HG03558 (cell line): ENCODE data around the gene MFAP1.
"Not testable (repeated sequence)": the region's sequence is repeated elsewhere in the genome, so short reads cannot be mapped to it uniquely, and the experiment has no call there.

Experiments
- ATAC-seq: cut with Tn5 transposase; IDR thresholded peaks from one replicate; pipeline ENCODE4 v1.9.1; 2021; ENCODE audit warnings: moderate number of reproducible peaks; ENCODE audit not compliant: unreplicated experiment; ENCODE audit errors: extremely low read depth

The MFAP1 gene

GRCh38 chr15:43825305-43825704, 815 bp upstream of the MFAP1 start:
- ATAC-seq = not testable (repeated sequence)

DNA sequence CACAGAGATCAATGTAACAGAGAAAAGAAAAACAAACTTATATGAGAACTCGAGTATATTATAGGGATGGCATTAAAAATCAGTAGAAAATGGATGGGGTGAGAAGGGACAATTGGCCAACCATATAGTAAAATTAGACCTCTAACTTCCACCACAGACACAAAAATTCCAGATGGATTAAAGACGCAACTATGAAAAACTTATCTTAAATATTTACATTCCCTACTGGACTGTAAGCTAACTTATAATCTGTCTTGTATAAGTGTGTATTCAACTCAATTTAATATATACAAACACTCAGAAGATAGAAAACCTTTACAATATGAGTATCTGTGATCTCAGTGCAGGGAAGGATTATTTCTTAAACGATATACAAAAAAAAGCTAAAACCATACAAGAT, 3.0 kb downstream of the MFAP1 start:
- no peak for ATAC-seq

GRCh38 chr15:43815064-43815463, 9.4 kb downstream of the MFAP1 start:
- not testable (repeated sequence) for ATAC-seq

- ATAC-seq = no peak
Observed at GRCh38 chr15:43808960-43809678, 15.4 kb downstream of the MFAP1 start.

DNA sequence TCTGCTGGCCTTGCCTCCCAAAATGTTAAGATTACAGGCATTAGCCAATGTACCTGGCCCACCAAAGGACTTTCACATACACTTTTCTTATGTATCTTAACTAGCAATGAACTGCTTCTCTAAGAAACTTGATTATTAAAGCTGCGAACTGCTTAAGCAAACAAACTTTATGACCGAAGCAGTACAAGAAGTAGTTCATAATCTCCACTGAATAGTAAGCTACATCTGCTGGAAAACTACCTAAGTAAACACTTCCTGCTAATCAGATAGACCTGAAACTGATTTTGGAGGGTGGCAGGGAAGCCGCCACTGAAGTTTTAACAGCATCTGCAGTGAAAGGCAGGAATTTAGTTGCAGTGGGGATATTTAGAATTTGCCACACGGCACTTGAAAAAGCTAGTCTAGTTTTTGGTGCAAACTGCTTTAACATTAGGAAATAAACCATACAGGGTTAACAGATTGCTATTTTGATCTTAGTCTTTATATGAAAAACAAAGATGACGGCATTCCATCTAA, 16.0 kb downstream of the MFAP1 start:
- ATAC-seq = no peak

- not testable (repeated sequence) for ATAC-seq
Observed at GRCh38 chr15:43802676-43803075, 21.8 kb downstream of the MFAP1 start.

GRCh38 chr15:43800286-43801141, 24.0 kb downstream of the MFAP1 start, which contains the start of gene HYPK:
HYPK (plus strand) TSS chr15:43800599; CDS start chr15:43800623, 24 bp downstream.
- ATAC-seq = peak; percentile 53

DNA sequence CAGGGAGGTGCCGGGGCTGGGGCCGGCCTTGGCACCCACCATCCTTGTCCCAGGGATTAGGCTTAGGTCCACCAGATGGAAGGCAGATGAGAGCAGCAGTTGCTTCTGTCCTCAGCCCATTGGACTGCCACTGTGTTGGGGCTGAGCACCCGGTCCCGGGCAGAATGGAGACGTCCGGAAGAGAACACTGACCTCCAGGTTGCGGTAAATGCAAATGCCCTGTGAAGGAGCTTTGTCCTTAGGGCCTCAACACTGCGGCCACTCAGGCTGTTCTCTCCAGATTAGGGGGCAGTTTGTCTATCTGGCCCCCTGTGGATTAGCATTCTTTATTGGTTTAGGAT, 24.6 kb downstream of the MFAP1 start, which contains the start of gene SERINC4:
TSS of gene SERINC4 (minus strand) at position 276 of the 341 bp plus-strand sequence. CDS start at position 42, 234 bp downstream.
- ATAC-seq = no peak

GRCh38 chr15:43799209-43799944, 25.1 kb downstream of the MFAP1 start:
- ATAC-seq = no peak

DNA sequence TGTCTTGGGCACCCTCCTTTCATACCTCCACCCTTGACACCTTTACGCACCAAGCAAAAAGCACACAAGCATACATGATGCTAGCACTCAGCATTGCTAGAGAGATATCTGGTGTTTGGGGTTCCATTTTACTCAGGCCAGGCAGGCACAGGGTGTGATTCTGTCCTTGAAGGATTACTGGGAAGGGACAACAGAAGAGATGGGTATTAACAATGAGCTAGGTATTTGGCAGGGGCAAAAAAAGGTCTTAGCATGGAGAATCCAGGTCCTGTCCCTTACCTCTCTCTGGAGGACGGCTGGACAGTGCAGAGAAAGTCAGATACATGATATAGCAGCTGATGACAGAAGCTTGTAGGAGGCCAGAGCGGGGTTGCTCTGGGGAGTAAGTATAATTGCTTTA, 27.9 kb downstream of the MFAP1 start:
- no peak for ATAC-seq

DNA sequence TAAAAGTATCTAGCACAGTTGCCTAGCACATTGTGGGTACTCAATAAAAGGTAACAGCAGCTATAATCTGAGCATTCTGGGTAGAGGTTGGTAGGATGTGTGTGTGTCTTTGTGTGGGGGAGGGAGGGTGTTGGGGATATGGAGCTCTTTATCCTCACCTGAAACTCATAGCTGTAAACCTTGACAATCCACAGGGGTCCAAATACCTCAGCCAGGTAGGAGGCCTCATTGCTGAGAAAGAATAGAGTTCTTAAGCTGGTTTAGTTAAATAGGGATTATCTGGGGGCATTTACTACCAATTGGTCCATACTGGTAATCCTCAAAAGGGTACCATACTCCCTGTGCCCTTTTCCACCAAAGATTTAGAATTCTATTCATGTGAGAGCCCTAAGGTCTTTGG, 28.5 kb downstream of the MFAP1 start:
- ATAC-seq = no peak

DNA sequence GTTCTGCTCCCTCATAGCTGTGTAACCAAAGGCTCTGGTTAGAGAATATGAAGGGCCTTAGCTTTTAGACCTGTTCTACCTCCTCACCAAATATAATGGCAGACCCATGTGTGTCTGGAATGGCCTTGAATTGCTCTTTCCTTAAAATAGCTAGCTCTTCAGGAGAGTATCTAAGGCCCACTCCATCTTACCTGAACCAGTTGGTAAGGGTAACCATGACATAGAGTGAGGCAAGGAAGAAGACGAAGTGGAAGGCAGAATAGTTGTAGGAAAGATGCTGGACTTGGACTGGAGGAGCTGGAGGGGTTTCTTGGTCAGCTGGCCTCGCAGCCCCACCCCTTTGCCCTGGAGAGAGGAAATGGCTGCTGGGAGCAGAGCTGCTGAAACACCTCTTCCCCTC, 29.3 kb downstream of the MFAP1 start:
- ATAC-seq = no peak

- ATAC-seq = no peak
Observed at GRCh38 chr15:43794269-43795037, 30.0 kb downstream of the MFAP1 start.

DNA sequence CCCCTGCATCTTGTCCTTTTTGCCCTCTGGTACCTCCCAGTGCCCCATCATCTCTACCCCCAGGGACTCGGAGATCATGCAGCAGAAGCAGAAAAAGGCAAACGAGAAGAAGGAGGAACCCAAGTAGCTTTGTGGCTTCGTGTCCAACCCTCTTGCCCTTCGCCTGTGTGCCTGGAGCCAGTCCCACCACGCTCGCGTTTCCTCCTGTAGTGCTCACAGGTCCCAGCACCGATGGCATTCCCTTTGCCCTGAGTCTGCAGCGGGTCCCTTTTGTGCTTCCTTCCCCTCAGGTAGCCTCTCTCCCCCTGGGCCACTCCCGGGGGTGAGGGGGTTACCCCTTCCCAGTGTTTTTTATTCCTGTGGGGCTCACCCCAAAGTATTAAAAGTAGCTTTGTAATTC, 30.8 kb downstream of the MFAP1 start:
- no peak for ATAC-seq

DNA sequence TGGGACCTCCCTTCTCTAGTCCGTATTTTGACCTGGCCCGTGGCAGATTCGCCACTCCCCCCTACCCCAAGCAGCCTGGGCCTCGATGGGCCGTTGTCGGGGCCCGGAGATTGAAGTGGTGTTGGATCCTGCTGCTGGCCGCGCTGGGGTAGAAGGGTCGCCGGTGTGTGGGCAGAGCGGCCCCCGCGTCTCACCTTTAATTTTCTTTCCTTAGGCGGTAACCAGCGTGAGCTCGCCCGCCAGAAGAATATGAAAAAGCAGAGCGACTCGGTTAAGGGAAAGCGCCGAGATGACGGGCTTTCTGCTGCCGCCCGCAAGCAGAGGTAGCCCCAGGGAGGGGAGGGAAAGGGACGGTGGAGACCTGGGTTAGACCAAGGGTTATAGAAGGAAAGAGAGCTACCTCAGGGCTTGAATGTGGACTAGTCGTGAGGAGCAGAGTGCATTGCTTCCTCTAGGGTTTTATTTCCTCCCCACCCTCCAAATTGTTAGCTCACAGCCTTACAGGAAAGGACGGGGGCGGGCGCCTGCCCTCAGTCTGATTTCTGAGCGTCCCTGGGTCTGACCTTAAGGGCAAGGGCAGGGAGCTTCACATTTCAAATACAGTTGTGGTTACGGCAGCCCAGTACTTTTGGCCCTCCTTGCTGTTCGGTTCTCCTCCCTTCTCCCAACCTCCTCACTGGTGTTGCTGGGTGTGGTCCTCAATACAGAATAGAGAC, 31.6 kb downstream of the MFAP1 start:
- ATAC-seq = no peak

GRCh38 chr15:43791993-43792760, 32.3 kb downstream of the MFAP1 start, which contains the start of gene SERF2:
SERF2 (plus strand) TSS chr15:43792320; CDS start chr15:43792377, 57 bp downstream.
- peak; percentile 70 for ATAC-seq

- ATAC-seq = no peak
Observed at GRCh38 chr15:43789409-43789808, 35.1 kb downstream of the MFAP1 start.

DNA sequence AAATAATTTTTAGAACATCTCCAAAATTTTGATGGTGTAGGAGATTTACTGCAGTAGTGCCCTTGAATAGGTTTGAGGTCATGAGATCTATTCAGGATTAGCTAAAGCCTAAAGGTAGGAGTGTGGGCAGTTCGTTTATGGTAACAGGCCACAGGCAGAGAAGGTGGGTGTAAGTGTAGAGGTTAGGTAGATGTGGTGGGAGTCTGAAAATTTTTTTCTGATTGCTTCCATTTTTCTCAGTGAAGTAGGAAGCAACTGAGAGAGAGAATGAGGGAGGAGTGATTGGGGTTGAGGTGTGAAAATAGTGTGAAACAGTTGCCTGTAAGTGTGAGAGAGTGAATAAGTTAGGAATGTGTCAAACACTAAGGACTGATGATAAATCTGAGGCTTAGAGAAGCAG, 45.5 kb downstream of the MFAP1 start:
- no peak for ATAC-seq
